WTC11 (cell line): ENCODE measurements around the gene TTC14.

Experiments
- CREM ChIP-seq: sonication (generic); formaldehyde crosslinking; IDR thresholded peaks from 2 replicates; pipeline ENCODE4 v1.8.1; 2022; ENCODE audit warnings: mild to moderate bottlenecking, missing genetic modification reagents, moderate library complexity
- TCF7 ChIP-seq: sonication (generic); formaldehyde crosslinking; IDR thresholded peaks from 2 replicates; pipeline ENCODE4 v1.8.0; 2022; ENCODE audit warnings: mild to moderate bottlenecking, low read depth, missing genetic modification reagents, moderate library complexity
- TEAD4 ChIP-seq: sonication (generic); formaldehyde crosslinking; IDR thresholded peaks from 2 replicates; pipeline ENCODE4 v1.8.0; 2022; ENCODE audit warnings: mild to moderate bottlenecking, missing genetic modification reagents
- TF ChIP-seq, protein P1 (sequence below): fragments of 200-600 bp; IDR thresholded peaks from 2 replicates; pipeline ENCODE4 v1.8.0; 2022; ENCODE audit warnings: antibody characterized with exemption
- TF ChIP-seq, protein P2 (sequence below): sonication (generic); formaldehyde crosslinking; IDR thresholded peaks from 2 replicates; pipeline ENCODE4 v1.8.1; 2022; ENCODE audit warnings: low read depth, missing genetic modification reagents, borderline replicate concordance
- TF ChIP-seq, protein P3 (sequence below): sonication (generic); formaldehyde crosslinking; IDR thresholded peaks from 2 replicates; pipeline ENCODE4 v1.8.1; 2023; ENCODE audit warnings: mild to moderate bottlenecking, missing genetic modification reagents
- TF ChIP-seq, protein P4 (sequence below): sonication (generic); formaldehyde crosslinking; IDR thresholded peaks from 2 replicates; pipeline ENCODE4 v1.8.1; 2023; ENCODE audit warnings: mild to moderate bottlenecking, missing genetic modification reagents, moderate library complexity
- TF ChIP-seq, protein P5 (sequence below): sonication (generic); formaldehyde crosslinking; IDR thresholded peaks from 2 replicates; pipeline ENCODE4 v1.8.0; 2022; ENCODE audit warnings: mild to moderate bottlenecking, missing genetic modification reagents
- TF ChIP-seq, protein P6 (sequence below): sonication (generic); formaldehyde crosslinking; conservative IDR thresholded peaks from 2 replicates; pipeline ENCODE4 v1.8.1; 2023; ENCODE audit warnings: mild to moderate bottlenecking, low read depth, missing genetic modification reagents, moderate library complexity
- TF ChIP-seq, protein P7 (sequence below): sonication (generic); formaldehyde crosslinking; IDR thresholded peaks from 2 replicates; pipeline ENCODE4 v1.8.0; 2022; ENCODE audit warnings: missing genetic modification reagents

DNA sequence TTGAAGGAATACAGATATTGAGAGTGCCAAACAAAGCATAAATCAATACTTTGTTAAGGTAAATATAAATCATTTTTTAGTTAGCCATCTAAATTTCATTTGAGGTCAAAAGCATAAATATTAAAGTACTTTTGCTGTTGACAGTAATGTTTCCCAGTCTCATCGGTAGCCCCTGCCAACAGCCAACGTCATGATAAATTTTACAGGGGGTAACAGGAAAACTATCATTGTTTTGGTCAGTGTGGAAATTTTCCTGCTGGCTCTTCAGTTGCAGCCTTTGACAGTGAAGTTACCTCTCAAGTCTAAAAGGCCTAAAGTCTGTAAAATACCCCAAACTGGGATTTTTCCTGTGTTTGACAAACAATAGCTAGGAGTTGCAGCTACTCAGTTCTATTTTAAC, 37.3 kb upstream of the TTC14 start:
- TF ChIP-seq, protein P1, sequence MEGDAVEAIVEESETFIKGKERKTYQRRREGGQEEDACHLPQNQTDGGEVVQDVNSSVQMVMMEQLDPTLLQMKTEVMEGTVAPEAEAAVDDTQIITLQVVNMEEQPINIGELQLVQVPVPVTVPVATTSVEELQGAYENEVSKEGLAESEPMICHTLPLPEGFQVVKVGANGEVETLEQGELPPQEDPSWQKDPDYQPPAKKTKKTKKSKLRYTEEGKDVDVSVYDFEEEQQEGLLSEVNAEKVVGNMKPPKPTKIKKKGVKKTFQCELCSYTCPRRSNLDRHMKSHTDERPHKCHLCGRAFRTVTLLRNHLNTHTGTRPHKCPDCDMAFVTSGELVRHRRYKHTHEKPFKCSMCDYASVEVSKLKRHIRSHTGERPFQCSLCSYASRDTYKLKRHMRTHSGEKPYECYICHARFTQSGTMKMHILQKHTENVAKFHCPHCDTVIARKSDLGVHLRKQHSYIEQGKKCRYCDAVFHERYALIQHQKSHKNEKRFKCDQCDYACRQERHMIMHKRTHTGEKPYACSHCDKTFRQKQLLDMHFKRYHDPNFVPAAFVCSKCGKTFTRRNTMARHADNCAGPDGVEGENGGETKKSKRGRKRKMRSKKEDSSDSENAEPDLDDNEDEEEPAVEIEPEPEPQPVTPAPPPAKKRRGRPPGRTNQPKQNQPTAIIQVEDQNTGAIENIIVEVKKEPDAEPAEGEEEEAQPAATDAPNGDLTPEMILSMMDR, result no peak
- TF ChIP-seq, protein P2, sequence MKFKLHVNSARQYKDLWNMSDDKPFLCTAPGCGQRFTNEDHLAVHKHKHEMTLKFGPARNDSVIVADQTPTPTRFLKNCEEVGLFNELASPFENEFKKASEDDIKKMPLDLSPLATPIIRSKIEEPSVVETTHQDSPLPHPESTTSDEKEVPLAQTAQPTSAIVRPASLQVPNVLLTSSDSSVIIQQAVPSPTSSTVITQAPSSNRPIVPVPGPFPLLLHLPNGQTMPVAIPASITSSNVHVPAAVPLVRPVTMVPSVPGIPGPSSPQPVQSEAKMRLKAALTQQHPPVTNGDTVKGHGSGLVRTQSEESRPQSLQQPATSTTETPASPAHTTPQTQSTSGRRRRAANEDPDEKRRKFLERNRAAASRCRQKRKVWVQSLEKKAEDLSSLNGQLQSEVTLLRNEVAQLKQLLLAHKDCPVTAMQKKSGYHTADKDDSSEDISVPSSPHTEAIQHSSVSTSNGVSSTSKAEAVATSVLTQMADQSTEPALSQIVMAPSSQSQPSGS (CRISPR knock-in tag), result no peak
- TF ChIP-seq, protein P3, sequence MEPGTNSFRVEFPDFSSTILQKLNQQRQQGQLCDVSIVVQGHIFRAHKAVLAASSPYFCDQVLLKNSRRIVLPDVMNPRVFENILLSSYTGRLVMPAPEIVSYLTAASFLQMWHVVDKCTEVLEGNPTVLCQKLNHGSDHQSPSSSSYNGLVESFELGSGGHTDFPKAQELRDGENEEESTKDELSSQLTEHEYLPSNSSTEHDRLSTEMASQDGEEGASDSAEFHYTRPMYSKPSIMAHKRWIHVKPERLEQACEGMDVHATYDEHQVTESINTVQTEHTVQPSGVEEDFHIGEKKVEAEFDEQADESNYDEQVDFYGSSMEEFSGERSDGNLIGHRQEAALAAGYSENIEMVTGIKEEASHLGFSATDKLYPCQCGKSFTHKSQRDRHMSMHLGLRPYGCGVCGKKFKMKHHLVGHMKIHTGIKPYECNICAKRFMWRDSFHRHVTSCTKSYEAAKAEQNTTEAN (CRISPR knock-in tag), result no peak
- TF ChIP-seq, protein P4, sequence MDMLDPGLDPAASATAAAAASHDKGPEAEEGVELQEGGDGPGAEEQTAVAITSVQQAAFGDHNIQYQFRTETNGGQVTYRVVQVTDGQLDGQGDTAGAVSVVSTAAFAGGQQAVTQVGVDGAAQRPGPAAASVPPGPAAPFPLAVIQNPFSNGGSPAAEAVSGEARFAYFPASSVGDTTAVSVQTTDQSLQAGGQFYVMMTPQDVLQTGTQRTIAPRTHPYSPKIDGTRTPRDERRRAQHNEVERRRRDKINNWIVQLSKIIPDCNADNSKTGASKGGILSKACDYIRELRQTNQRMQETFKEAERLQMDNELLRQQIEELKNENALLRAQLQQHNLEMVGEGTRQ, result no peak
- TF ChIP-seq, protein P5, sequence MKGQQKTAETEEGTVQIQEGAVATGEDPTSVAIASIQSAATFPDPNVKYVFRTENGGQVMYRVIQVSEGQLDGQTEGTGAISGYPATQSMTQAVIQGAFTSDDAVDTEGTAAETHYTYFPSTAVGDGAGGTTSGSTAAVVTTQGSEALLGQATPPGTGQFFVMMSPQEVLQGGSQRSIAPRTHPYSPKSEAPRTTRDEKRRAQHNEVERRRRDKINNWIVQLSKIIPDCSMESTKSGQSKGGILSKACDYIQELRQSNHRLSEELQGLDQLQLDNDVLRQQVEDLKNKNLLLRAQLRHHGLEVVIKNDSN (CRISPR knock-in tag), result no peak
- no peak for TF ChIP-seq TEAD4
- no peak for TF ChIP-seq TCF7 (CRISPR knock-in tag)
- TF ChIP-seq, protein P6, sequence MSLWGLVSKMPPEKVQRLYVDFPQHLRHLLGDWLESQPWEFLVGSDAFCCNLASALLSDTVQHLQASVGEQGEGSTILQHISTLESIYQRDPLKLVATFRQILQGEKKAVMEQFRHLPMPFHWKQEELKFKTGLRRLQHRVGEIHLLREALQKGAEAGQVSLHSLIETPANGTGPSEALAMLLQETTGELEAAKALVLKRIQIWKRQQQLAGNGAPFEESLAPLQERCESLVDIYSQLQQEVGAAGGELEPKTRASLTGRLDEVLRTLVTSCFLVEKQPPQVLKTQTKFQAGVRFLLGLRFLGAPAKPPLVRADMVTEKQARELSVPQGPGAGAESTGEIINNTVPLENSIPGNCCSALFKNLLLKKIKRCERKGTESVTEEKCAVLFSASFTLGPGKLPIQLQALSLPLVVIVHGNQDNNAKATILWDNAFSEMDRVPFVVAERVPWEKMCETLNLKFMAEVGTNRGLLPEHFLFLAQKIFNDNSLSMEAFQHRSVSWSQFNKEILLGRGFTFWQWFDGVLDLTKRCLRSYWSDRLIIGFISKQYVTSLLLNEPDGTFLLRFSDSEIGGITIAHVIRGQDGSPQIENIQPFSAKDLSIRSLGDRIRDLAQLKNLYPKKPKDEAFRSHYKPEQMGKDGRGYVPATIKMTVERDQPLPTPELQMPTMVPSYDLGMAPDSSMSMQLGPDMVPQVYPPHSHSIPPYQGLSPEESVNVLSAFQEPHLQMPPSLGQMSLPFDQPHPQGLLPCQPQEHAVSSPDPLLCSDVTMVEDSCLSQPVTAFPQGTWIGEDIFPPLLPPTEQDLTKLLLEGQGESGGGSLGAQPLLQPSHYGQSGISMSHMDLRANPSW (CRISPR knock-in tag), result no peak
- TF ChIP-seq CREM (CRISPR knock-in tag), result no peak
- TF ChIP-seq, protein P7, sequence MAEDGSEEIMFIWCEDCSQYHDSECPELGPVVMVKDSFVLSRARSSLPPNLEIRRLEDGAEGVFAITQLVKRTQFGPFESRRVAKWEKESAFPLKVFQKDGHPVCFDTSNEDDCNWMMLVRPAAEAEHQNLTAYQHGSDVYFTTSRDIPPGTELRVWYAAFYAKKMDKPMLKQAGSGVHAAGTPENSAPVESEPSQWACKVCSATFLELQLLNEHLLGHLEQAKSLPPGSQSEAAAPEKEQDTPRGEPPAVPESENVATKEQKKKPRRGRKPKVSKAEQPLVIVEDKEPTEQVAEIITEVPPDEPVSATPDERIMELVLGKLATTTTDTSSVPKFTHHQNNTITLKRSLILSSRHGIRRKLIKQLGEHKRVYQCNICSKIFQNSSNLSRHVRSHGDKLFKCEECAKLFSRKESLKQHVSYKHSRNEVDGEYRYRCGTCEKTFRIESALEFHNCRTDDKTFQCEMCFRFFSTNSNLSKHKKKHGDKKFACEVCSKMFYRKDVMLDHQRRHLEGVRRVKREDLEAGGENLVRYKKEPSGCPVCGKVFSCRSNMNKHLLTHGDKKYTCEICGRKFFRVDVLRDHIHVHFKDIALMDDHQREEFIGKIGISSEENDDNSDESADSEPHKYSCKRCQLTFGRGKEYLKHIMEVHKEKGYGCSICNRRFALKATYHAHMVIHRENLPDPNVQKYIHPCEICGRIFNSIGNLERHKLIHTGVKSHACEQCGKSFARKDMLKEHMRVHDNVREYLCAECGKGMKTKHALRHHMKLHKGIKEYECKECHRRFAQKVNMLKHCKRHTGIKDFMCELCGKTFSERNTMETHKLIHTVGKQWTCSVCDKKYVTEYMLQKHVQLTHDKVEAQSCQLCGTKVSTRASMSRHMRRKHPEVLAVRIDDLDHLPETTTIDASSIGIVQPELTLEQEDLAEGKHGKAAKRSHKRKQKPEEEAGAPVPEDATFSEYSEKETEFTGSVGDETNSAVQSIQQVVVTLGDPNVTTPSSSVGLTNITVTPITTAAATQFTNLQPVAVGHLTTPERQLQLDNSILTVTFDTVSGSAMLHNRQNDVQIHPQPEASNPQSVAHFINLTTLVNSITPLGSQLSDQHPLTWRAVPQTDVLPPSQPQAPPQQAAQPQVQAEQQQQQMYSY (CRISPR knock-in tag), result no peak
